Pons (tissue), 1 donor: ENCODE measurements around the gene DDX20.
"Not testable (repeated sequence)": the region's sequence is repeated elsewhere in the genome, so short reads cannot be mapped to it uniquely, and the experiment has no call there.

Source experiments
- DNase-seq: peaks from one replicate; pipeline ENCODE4 v3.0.0-alpha.2; 2016; ENCODE audit warnings: low spot score

DDX20 gene

DNA sequence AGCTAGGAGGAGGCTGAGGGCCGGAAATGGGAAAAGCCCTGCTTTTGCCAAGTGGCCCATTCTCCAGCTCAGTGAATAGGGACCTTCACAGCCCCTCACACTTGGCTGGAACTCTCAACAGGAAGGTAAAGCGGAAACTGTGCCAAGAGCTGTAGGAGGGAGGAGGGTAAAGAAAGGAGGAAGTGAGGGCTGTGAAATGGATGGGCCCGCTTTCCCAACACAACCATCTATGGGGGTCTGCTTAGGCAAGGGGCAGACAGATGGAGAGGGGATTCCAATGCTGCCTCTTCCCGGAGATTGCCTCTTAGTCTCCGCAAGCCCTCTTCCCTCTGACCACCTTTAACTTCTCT is 21.7 kb upstream of the DDX20 start:
- peak; percentile 35 for DNase-seq

GRCh38 chr1:111734426-111734825 is 21.3 kb upstream of the DDX20 start:
- DNase-seq = no peak

GRCh38 chr1:111734856-111735255 is 20.8 kb upstream of the DDX20 start:
- DNase-seq = no peak

DNA sequence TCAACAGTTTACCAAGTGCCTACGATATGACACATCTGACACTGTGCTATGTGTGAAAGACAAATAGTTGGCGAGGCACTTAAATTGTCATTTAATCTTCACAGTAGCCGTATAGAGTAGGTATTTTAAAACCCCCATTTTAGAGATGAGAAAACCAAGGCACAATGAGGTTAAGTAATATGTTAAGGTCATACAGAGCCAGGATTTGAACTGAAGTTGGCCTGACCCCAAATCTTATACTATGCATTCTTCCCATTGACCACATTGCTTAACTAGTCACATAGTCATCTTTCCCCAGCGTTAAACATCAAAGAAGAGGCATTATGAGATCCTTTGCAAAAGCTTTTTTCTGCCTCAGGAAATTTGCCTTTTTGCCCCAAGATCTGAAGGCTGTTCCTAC is 20.4 kb upstream of the DDX20 start:
- no peak for DNase-seq

DNA sequence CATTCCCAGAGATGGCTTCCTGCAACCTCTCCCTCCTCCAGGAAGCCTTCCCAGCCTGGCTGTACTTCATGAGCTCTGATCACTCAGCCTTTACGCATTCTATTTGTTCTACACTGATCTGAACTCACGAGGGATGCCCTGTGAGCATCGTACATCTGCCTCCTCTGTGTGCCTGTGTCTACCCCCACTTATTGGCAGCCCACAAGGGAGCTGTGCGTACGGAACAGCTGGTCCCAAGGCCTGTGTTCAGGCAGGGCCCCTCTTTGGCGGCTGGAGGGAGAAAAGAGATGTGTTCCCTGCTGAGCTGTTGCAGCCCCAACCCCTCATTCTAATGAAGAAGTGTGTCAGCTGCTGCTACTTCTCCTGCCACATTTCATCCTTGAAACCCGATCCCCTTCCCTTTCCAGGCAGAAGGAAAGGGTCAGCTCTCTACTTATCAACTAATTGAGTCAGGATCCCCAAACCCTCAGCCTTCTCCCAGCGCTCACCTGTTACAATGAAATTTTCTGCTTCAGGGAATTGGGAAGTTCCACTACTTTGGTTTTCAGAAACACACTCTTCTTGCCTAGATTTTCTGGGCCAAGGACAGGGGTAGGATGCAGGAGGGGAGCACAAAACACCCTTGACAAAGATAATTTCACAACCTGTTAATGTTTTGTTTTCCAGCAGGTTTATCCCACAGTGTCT is 19.7 kb upstream of the DDX20 start:
- peak; percentile 11 for DNase-seq

DNA sequence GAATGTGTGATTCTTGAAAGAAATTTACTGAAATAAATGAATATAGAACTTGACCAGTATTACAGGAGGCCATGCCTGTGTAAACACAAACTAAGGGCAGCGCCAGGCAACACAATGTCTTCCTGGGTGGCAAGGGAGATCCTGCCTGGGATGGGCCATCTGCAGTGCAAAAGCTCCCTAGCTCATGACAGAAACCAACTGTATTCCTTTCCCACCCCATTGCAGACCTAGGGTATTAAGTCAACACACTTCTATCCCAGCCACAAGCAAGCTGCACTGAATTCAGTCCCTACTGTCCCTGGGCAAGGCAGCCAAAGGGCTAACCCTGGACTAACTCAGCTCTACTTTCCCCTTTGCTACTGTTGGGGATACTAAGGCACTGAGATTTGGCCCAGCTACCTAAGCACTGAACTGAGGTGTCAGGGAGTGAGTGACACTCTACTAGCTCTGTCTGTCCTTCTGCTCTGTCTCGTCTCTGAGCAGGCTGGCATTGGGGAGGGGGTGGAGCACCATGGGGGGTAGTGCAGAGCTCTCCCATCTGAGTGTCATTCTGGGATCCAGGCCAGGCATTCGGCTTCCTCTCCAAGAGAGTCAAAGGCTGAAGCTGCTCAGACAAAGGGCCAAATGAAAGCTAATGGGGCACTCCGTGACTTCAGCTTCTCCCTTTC is 19.0 kb upstream of the DDX20 start:
- DNase-seq = peak; percentile 91

DNA sequence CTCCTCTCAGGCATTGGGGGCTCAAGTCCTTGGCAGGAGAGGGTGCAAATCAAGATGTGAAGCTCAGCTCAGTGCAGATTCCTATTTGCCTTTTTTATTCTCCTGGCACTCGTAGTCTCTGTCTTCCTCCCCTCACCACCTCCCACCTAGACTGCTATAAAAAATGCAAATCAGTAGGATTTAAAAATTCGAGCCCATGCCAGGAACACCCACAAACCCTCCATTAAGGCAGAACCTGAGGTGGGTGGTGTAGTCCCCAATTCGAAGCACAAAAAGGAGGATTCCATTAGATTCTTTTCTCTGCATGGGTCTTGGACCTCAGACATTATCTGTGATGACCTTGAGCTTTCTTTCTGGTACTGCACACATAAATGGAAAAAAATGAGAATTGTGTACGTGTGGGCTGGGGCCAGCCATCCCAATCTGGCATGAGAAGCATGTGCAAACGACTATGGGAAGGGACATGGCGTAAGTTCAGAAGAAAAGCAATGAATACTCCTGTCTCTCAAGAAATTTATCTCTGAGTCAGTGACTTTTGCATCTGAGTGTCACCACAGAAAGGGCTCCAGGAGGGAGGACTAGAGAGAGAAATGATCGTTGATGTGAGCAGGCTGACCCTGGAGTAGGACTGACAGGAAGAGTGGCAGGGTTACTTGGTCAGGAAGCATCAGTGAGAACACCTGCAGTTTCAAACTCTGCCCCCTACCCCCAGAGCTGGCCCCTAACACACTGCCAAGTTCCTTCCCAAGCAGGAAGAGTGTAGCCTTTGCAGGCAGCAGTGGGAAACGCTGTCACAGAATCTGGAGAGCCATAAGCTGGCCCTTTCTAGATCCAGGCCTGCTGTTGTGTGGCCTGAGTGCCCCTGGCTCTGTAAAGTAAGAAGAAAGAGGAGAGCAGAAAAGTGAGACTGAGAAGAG is 18.2 kb upstream of the DDX20 start:
- DNase-seq = peak; percentile 22

DNA sequence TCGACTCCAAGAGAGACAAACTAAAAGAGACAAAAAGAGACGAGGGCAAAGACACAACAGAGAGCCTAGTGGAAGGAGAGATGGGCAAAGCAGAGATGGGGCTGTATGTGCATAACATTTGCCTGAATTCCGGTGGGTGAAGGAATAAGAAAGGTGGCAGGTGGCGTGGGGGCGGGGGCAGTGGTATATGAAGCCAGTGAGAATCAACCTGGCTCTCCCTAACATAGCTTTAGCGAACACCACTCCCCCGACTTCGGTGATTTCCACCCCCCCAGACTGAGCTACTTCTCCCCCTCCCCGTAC is 17.6 kb upstream of the DDX20 start:
- DNase-seq = no peak

GRCh38 chr1:111738436-111739193 is 17.1 kb upstream of the DDX20 start:
- peak; percentile 45 for DNase-seq

- peak; percentile 84 for DNase-seq
Measured at GRCh38 chr1:111739194-111739924, 16.3 kb upstream of the DDX20 start, which contains the start of gene INKA2. Gene INKA2, minus strand, starts transcription at chr1:111739395. Its CDS starts 153 bp downstream, at chr1:111739242.

DNA sequence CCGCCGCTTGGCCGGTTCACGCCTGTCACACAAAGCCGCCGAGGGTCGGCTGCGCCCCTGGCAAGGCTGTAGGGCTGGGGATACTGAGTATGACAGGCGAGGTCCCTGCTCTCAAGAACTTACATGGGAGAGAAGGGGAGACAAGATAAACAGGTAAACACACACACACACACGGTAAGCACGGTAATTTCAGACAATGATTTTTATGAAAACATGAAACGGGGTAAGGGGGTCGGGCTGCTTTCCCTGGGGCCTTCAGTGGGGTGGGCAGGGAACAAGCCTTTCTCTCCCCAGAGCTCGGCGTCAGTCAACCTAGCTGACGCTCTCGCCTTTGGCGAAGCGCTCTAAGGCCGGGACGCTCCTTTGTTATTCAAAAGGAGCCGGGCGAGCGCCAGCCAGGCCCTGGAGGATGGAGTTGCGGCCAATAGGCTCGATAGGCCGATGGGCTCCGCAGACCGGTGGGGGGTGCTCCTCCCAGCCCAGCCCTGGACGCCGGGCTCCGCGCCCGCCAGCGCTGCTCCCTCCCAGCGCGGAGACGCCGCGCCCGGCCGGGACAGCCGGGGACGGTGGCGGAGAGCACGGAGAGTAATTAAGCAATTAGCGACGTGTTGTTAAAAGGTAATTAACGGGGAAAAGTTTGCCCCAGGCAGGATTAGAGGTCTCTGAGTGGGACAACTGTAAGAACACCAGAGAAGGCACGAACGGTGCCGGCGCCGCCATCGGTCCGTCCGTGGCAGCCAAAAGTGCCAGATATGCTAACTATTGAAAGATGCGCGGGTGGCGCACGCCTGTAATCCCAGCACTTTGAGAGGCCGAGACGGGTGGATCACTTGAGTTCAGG is 15.6 kb upstream of the DDX20 start:
- DNase-seq = peak; percentile 58

DNA sequence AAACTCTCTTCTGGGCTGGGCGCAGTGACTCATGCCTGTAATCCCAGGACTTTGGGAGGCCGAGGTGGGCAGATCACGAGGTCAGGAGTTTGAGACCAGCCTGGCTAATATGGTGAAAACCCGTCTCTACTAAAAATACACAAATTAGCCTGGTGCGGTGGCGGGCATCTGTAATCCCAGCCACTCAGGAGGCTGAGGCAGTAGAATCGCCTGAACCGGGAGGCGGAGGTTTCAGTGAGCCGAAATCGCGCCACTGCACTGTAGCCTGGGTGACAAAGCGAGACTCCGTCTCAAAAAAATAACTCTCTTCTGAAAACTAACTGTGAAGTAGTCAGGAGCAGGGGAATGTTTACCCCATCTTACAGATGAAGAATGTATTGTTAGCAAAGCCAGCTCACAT is 13.4 kb upstream of the DDX20 start:
- DNase-seq = not testable (repeated sequence)

- no peak for DNase-seq
Measured at GRCh38 chr1:111742938-111743549, 12.7 kb upstream of the DDX20 start.

DNA sequence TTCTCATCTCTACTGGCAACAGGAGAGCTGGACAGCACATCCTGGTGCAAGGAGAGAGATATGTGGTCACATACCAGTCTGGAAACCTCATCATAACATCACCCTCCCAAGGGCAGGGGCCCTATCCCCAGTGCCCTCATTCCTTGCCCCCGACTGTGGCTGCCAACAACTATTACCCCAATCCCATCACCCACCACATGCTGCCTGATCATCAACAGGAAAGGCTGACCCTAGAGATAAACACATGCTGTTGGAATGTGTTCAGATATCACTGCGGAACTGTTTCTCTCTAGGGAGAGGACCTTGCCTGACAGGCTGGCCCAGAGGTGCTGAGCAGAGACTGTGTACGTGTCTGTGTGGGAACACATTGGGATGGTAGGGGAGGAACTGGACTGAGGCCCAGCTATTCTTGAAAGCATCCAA is 12.0 kb upstream of the DDX20 start:
- DNase-seq = no peak

GRCh38 chr1:111745675-111746613 is 9.8 kb upstream of the DDX20 start:
- no peak for DNase-seq

DNA sequence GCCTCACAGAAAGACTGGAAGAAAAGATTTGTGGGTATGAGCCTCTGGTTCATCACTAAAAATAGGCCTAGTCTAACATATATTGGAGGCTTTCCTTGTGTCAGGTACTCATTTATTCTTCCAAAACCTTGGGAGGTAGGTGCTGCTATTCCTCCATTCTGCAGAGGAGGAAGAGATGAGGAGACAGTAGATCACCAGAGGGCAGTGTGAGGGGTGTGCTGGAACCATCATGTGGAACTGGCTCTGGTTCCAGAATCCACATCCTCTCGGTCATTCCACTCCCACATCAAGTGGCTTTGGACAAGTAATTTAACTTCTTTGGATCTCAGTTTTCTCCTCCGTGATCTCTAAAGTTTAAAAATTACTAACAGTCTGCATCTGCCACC is 9.1 kb upstream of the DDX20 start:
- no peak for DNase-seq

DNA sequence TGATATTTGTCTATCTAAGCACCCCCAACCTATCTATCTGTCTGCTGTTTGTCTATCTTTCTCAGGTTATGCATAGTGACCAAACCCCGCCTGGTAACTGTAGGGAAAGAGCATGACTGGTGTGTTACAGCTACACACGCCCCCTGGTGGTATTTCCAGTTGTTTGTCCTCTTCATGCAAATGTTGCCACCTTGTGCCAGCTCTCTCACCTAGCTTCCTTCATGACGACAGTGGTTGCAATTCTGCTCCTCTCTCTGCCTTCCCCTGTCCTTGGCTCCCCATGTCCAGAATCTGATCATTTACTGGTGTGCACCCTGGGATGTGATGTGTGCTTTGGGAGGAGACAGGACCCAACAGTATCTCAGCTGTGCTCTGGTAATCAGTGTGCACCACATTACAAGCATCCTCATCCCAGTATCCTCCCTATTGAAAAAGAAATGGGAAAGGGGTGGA is 8.4 kb upstream of the DDX20 start:
- DNase-seq = peak; percentile 28

GRCh38 chr1:111747947-111748346 is 7.8 kb upstream of the DDX20 start:
- no peak for DNase-seq

DNA sequence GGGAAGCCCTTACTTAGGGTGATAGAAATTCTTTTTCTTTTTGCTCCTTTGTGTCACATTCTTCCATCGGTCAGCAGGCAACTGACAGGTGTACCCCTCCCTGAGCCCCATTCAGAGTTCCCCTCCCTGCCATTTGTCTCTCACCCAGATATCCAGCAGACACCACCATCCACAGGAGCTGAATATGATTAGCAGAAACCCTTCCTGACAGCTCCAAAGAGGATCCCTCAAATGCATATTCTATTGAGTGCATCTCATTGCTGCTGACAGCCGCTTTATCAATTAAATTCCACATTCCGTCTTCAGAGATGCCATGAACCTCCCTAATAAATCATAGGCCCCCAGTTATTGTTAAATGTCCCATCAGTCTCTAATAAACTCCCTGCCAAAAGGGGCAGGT is 6.1 kb upstream of the DDX20 start:
- no peak for DNase-seq
